ENCODE measurements around the gene WNT3. TPM values are rescaled to one million over a fixed set of nuclear protein-coding genes. Genes with fewer than 3 reads are reported as not detected.
A peak's percentile ranks its signal among the peaks of the same experiment; 100 is the strongest.

The WNT3 gene, protein sequence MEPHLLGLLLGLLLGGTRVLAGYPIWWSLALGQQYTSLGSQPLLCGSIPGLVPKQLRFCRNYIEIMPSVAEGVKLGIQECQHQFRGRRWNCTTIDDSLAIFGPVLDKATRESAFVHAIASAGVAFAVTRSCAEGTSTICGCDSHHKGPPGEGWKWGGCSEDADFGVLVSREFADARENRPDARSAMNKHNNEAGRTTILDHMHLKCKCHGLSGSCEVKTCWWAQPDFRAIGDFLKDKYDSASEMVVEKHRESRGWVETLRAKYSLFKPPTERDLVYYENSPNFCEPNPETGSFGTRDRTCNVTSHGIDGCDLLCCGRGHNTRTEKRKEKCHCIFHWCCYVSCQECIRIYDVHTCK
- total RNA-seq (ENCODE audit: low replicate concordance) = 1.1 and 1.7 TPM in 2 replicates

DNA sequence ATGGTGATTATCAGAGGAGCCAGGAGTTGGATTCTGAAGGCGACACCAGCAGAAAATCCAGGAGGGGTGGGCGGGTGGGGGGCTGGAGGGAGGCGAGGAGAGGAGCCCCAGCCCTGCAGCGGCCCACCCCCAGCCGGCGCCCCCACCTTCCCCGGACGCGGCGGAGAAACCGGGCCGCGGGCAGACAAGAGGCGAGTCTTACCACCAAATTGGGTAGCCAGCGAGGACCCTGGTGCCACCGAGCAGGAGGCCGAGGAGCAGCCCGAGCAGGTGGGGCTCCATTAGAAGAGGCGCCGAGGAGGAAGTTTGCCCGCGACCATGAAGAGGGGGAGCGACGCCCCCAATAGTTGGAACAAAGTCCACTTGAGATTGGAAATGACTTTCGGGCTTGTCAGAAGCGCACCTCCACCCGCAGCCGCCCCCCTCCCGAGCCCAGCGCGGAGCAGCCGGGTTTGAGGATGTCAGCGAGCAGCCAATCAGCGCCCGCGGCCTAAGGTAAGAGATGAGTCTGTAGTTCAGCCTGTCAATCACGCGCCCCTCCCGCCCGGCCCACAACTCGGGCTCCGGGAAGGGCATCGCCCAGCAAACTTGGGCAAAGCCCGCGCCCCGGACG is at the start of gene WNT3:
TSS of gene WNT3 (minus strand) at position 377 of the 613 bp plus-strand sequence. CDS start at position 282, 95 bp downstream.
- H3K4me3 Mint-ChIP-seq = peak within 1 kb of the TSS; percentile 94
- Histone ChIP-seq H3K79me2 (ENCODE audit: low read depth) (no peaks in the 10 kb centered on the region), H3K4me2 (peak within 1 kb of the TSS; percentile 86), H3K4me3 (peak within 1 kb of the TSS; percentile 49), H3K27me3 (peaks cover 100% of the 10 kb centered on the region), H4K20me1 (ENCODE audit: low read depth) (peaks cover 58% of the 10 kb centered on the region), H3F3A (ENCODE audit: low read depth) (peaks cover 19% of the 10 kb centered on the region), H2AFZ (replicated peaks) (no peak within 1 kb of the TSS), H3K9ac (no peak within 1 kb of the TSS), H3K9me3 (ENCODE audit: low read depth) (no peaks in the 10 kb centered on the region), H3K27ac (no peak within 1 kb of the TSS), H3K36me3 (no peaks in the 10 kb centered on the region), H3K4me1 (peaks cover 33% of the 10 kb centered on the region)
- H3K27me3 Mint-ChIP-seq (ENCODE audit: insufficient read depth, low read depth) = peaks cover 44% of the 10 kb centered on the region
- H3K9me3 Mint-ChIP-seq = no peaks in the 10 kb centered on the region
- no peak for TF ChIP-seq EZH2 (IDR thresholded peaks at IDR 0.05)
- TF ChIP-seq, protein P1, sequence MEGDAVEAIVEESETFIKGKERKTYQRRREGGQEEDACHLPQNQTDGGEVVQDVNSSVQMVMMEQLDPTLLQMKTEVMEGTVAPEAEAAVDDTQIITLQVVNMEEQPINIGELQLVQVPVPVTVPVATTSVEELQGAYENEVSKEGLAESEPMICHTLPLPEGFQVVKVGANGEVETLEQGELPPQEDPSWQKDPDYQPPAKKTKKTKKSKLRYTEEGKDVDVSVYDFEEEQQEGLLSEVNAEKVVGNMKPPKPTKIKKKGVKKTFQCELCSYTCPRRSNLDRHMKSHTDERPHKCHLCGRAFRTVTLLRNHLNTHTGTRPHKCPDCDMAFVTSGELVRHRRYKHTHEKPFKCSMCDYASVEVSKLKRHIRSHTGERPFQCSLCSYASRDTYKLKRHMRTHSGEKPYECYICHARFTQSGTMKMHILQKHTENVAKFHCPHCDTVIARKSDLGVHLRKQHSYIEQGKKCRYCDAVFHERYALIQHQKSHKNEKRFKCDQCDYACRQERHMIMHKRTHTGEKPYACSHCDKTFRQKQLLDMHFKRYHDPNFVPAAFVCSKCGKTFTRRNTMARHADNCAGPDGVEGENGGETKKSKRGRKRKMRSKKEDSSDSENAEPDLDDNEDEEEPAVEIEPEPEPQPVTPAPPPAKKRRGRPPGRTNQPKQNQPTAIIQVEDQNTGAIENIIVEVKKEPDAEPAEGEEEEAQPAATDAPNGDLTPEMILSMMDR (IDR thresholded peaks at IDR 0.05) = no peak
- peak within 1 kb of the TSS; percentile 98 for H3K27ac Mint-ChIP-seq
- peaks cover 11% of the 10 kb centered on the region for H3K36me3 Mint-ChIP-seq
- peak; percentile 82 for DNase-seq (ENCODE audit: low spot score)
- peaks cover 60% of the 10 kb centered on the region for H3K4me1 Mint-ChIP-seq

DNA sequence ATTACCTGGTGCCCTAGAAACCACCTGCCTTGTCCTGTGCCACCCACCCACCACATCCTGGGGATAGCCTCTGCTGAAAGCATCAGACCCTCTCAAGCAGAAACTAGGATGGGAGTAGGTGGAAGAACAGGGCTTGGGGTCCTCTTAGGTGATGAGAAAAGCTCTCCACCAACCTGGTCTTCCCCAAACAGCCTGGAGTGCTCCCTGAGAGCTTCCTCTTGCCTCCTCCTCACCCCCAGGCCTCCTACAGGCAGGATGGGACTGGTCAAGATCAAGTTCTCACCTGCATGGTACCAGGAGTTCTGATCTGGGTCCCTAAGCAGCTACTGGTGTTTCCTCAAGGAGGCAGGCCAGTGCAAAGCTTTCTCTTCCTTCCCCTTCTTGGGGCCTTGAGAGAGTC is 48.3 kb upstream of the WNT3 start:
- H3K4me3 ChIP-seq = no peak overlapping the region
- no peak for TF ChIP-seq EZH2phosphoT487 (IDR thresholded peaks at IDR 0.05)
- TF ChIP-seq EZH2 (IDR thresholded peaks at IDR 0.05) = no peak
- TF ChIP-seq, protein P1 (IDR thresholded peaks at IDR 0.05) = no peak
- H4K20me1 ChIP-seq (ENCODE audit: low read depth) = no peaks in the 10 kb centered on the region
- no peaks in the 10 kb centered on the region for H3K9me3 Mint-ChIP-seq
- H3K27me3 ChIP-seq = peaks cover 3% of the 10 kb centered on the region
- H2AFZ ChIP-seq (replicated peaks) = no peak overlapping the region
- H3K27me3 Mint-ChIP-seq (ENCODE audit: insufficient read depth, low read depth) = peaks cover 9% of the 10 kb centered on the region
- H3K36me3 Mint-ChIP-seq = no peaks in the 10 kb centered on the region
- H3K79me2 ChIP-seq (ENCODE audit: low read depth) = no peaks in the 10 kb centered on the region
- H3K27ac Mint-ChIP-seq = no peak overlapping the region
- no peak overlapping the region for H3K9ac ChIP-seq
- no peaks in the 10 kb centered on the region for H3F3A ChIP-seq (ENCODE audit: low read depth)
- no peak overlapping the region for H3K4me3 Mint-ChIP-seq
- DNase-seq (ENCODE audit: low spot score) = no peak
- H3K9me3 ChIP-seq (ENCODE audit: low read depth) = no peaks in the 10 kb centered on the region
- peaks cover 24% of the 10 kb centered on the region for H3K4me1 Mint-ChIP-seq
- no peak overlapping the region for H3K27ac ChIP-seq
- H3K36me3 ChIP-seq = no peaks in the 10 kb centered on the region
- H3K4me2 ChIP-seq = no peak overlapping the region
- H3K4me1 ChIP-seq = peaks cover 6% of the 10 kb centered on the region

DNA sequence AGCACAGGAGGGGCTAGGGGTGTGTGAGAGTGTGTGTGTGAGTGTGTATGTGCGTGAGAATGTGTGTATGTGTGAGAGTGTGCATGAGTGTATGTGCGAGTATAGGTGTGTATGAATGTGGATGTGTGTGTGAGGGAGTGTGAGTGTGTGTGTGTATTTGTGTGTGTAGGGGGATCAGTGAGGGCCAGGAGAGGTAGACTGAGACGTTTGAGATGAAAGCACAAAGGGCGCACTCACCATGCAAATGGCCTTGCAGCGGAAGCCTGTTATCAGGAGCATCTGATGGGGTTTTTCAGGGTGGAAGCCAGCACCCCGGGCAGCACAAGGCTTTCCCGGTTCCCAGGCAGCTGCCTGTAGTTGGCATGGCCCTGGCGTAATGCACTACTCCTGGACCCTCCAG is 47.8 kb upstream of the WNT3 start:
- peaks cover 6% of the 10 kb centered on the region for H3K4me1 ChIP-seq
- no peak overlapping the region for H3K27ac ChIP-seq
- H3K9ac ChIP-seq = no peak overlapping the region
- no peak overlapping the region for H3K4me2 ChIP-seq
- H3K4me3 Mint-ChIP-seq = no peak overlapping the region
- no peak overlapping the region for H3K27ac Mint-ChIP-seq
- H4K20me1 ChIP-seq (ENCODE audit: low read depth) = no peaks in the 10 kb centered on the region
- DNase-seq (ENCODE audit: low spot score) = no peak
- H3K4me1 Mint-ChIP-seq = peaks cover 24% of the 10 kb centered on the region
- H3K27me3 ChIP-seq = peaks cover 3% of the 10 kb centered on the region
- no peaks in the 10 kb centered on the region for H3K36me3 ChIP-seq
- H3K36me3 Mint-ChIP-seq = no peaks in the 10 kb centered on the region
- H3K9me3 Mint-ChIP-seq = no peaks in the 10 kb centered on the region
- TF ChIP-seq, protein P1 (IDR thresholded peaks at IDR 0.05) = no peak
- no peak for TF ChIP-seq EZH2 (IDR thresholded peaks at IDR 0.05)
- TF ChIP-seq EZH2phosphoT487 (IDR thresholded peaks at IDR 0.05) = no peak
- H3K79me2 ChIP-seq (ENCODE audit: low read depth) = no peaks in the 10 kb centered on the region
- H3K27me3 Mint-ChIP-seq (ENCODE audit: insufficient read depth, low read depth) = peaks cover 9% of the 10 kb centered on the region
- no peak overlapping the region for H3K4me3 ChIP-seq
- H3K9me3 ChIP-seq (ENCODE audit: low read depth) = no peaks in the 10 kb centered on the region
- no peaks in the 10 kb centered on the region for H3F3A ChIP-seq (ENCODE audit: low read depth)
- no peak overlapping the region for H2AFZ ChIP-seq (replicated peaks)

Data from neural progenitor cell (in vitro differentiated cells).